ENCODE data around the gene DBT.

DNA sequence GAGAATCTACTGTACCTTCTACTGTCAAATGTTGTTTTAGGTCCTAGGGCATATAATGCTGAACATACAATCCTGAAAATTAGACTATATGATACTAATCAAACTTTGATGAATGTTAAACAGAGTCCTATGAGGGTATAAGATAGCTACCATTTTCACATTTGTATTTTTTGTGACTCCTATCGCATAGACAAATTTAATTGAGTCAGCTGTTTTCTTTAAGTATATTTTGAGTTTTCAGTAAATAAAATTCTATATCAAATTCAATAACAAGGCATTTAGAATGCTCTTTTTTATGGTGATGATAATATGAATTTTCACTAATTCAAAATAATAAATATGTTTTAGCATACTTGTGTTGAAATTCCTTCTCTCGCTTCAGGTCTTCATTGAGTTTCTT is 81.6 kb downstream of the DBT start:
- no peak for TF ChIP-seq POLR2A (IDR thresholded peaks at IDR 0.05; ENCODE audit: low read depth)
- TF ChIP-seq, protein P1, sequence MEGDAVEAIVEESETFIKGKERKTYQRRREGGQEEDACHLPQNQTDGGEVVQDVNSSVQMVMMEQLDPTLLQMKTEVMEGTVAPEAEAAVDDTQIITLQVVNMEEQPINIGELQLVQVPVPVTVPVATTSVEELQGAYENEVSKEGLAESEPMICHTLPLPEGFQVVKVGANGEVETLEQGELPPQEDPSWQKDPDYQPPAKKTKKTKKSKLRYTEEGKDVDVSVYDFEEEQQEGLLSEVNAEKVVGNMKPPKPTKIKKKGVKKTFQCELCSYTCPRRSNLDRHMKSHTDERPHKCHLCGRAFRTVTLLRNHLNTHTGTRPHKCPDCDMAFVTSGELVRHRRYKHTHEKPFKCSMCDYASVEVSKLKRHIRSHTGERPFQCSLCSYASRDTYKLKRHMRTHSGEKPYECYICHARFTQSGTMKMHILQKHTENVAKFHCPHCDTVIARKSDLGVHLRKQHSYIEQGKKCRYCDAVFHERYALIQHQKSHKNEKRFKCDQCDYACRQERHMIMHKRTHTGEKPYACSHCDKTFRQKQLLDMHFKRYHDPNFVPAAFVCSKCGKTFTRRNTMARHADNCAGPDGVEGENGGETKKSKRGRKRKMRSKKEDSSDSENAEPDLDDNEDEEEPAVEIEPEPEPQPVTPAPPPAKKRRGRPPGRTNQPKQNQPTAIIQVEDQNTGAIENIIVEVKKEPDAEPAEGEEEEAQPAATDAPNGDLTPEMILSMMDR (IDR thresholded peaks at IDR 0.05): no peak
